HG03460 (cell line): ENCODE measurements around the gene NRAS.

Source experiments
- ATAC-seq: cut with Tn5 transposase; IDR thresholded peaks from one replicate; pipeline ENCODE4 v1.9.1; 2021; ENCODE audit not compliant: unreplicated experiment

Gene NRAS

GRCh38 chr1:114685851-114686250 is 30.7 kb downstream of the NRAS start:
- no peak for ATAC-seq

- no peak for ATAC-seq
Observed at GRCh38 chr1:114677691-114678090, 38.9 kb downstream of the NRAS start.

- ATAC-seq, result no peak
Observed at GRCh38 chr1:114676115-114676514, 40.5 kb downstream of the NRAS start.

GRCh38 chr1:114671939-114672275 is 44.7 kb downstream of the NRAS start:
- no peak for ATAC-seq

GRCh38 chr1:114671011-114671938 is 45.3 kb downstream of the NRAS start:
- no peak for ATAC-seq

- ATAC-seq, result peak; percentile 98
Observed at GRCh38 chr1:114670083-114671010, 46.2 kb downstream of the NRAS start.

- ATAC-seq, result peak; percentile 57
Observed at GRCh38 chr1:114669562-114670082, 46.9 kb downstream of the NRAS start, which contains the start of gene DENND2C. DENND2C (minus strand) TSS chr1:114670049; CDS start chr1:114625984, 44,065 bp downstream.

- no peak for ATAC-seq
Observed at GRCh38 chr1:114668784-114669561, 47.6 kb downstream of the NRAS start.

- ATAC-seq, result no peak
Observed at GRCh38 chr1:114668373-114668772, 48.2 kb downstream of the NRAS start.

- ATAC-seq, result no peak
Observed at GRCh38 chr1:114666954-114667353, 49.6 kb downstream of the NRAS start.

GRCh38 chr1:114660238-114660637 is 56.3 kb downstream of the NRAS start:
- no peak for ATAC-seq
